Measurements from ENCODE around the gene SMIM33. TPM values are rescaled to one million over a fixed set of nuclear protein-coding genes. Genes with fewer than 3 reads are reported as not detected.
A peak's percentile ranks its signal among the peaks of the same experiment; 100 is the strongest.

SMIM33 gene
- total and polyA plus RNA-seq, 10 of the 15 experiments (the other 5 are each of a cell fraction or from before 2014, with no cell fraction given), result 0.03 to 0.25 (median 0.07) TPM; not detected in 4

GRCh38 chr5:139457653-139458306 lies 13.0 kb upstream of the SMIM33 start (continued):
- TF ChIP-seq, protein P1, sequence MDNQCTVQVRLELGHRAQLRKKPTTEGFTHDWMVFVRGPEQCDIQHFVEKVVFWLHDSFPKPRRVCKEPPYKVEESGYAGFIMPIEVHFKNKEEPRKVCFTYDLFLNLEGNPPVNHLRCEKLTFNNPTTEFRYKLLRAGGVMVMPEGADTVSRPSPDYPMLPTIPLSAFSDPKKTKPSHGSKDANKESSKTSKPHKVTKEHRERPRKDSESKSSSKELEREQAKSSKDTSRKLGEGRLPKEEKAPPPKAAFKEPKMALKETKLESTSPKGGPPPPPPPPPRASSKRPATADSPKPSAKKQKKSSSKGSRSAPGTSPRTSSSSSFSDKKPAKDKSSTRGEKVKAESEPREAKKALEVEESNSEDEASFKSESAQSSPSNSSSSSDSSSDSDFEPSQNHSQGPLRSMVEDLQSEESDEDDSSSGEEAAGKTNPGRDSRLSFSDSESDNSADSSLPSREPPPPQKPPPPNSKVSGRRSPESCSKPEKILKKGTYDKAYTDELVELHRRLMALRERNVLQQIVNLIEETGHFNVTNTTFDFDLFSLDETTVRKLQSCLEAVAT (IDR thresholded peaks at IDR 0.05), result peak; percentile 61
- TF ChIP-seq, protein P2, sequence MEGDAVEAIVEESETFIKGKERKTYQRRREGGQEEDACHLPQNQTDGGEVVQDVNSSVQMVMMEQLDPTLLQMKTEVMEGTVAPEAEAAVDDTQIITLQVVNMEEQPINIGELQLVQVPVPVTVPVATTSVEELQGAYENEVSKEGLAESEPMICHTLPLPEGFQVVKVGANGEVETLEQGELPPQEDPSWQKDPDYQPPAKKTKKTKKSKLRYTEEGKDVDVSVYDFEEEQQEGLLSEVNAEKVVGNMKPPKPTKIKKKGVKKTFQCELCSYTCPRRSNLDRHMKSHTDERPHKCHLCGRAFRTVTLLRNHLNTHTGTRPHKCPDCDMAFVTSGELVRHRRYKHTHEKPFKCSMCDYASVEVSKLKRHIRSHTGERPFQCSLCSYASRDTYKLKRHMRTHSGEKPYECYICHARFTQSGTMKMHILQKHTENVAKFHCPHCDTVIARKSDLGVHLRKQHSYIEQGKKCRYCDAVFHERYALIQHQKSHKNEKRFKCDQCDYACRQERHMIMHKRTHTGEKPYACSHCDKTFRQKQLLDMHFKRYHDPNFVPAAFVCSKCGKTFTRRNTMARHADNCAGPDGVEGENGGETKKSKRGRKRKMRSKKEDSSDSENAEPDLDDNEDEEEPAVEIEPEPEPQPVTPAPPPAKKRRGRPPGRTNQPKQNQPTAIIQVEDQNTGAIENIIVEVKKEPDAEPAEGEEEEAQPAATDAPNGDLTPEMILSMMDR (IDR thresholded peaks at IDR 0.05 in 2 of 3, conservative IDR thresholded peaks at IDR 0.05 in 1 of 3; ENCODE audit: control insufficient read depth in 2 of 3, extremely low read depth in 1 of 3, insufficient read depth in 1 of 3, low read depth in 3 of 3, low read length in 3 of 3), result peak in 2 of 3 experiments; percentile 4 to 18; a peak in 2 of 6 replicates
- TF ChIP-seq PAX5 (IDR thresholded peaks at IDR 0.05; ENCODE audit: borderline replicate concordance, low read depth, low read length), result peak; percentile 51; the same call in 1 of the 2 replicates

DNA sequence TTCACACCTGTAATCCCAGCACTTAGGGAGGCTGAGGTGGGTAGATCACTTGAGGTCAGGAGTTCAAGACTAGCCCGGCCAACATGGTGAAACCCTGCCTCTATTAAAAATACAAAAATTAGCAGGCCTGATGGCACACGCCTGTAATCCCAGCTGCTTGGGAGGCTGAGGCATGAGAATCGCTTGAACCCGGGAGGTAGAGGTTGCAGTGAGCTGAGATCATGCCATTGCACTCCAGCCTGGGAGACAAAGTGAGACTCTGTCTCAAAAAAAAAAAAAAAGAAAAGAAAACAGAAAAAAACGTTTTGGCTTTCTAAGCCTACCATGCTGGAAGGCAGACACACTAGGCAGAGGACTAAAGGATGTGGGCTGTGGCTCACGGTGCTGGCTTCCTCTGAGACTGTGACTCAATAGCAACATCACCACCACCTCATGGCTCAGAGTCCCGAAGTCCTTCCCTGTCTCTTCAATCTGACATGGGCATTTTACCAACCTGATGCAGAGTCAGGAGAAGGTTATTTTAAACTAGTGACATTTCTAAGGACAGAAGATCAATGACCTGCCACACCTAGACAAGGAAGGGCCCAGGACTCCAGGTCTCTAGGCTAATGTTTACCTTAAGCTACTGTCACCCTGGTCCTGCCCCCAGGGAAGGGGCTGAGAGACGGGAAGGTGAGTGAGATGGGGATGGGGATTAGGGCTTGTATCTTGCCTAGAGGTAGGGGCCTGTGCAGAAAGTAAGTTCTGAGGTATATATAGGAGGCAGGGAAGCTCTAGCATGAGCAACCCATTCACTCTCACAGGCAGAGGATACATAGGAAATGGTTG lies 12.0 kb upstream of the SMIM33 start:
- RAD21 ChIA-PET (ENCODE audit: unreplicated experiment), result interaction anchor here (0.7 to 4.0 kb wide), 17 partner anchors 11 to 217 kb away, joined by 3 to 47 read pairs (median 7); partner anchors contain the start of genes DNAJC18, SMIM33 and STING1
- TF ChIP-seq SPI1 (IDR thresholded peaks at IDR 0.05; ENCODE audit: borderline replicate concordance, insufficient read depth, low read depth, low read length) (peak; percentile 15; the same call in 1 of the 2 replicates), DPF2 (IDR thresholded peaks at IDR 0.05) (no peak), PAX5 (IDR thresholded peaks at IDR 0.05; ENCODE audit: borderline replicate concordance, low read depth, low read length) (peak; percentile 27; the same call in 1 of the 2 replicates), PRDM15 (CRISPR knock-in tag; IDR thresholded peaks at IDR 0.05) (no peak), POLR2A (IDR thresholded peaks at IDR 0.05; ENCODE audit: low read depth, low read length) (no peak), ZNF622 (IDR thresholded peaks at IDR 0.05) (no peak)
- TF ChIP-seq, protein P3, sequence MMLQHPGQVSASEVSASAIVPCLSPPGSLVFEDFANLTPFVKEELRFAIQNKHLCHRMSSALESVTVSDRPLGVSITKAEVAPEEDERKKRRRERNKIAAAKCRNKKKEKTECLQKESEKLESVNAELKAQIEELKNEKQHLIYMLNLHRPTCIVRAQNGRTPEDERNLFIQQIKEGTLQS (IDR thresholded peaks at IDR 0.05; ENCODE audit: borderline replicate concordance, extremely low read depth, low read depth, low read length), result no peak

More for the DNA sequence above, 12.0 kb upstream of the SMIM33 start:
- 8% methylated on average over 8 of the region's 8 CpGs for WGBS (ENCODE audit: insufficient coverage, insufficient replicate concordance, low lambda C conversion rate, missing lambda C conversion rate)
- Histone ChIP-seq H3K36me3 (ENCODE audit: control insufficient read depth in 2 of 2, insufficient read depth in 2 of 2, low read length in 1 of 2) (no peaks in the 10 kb centered on the region), H3K79me2 (ENCODE audit: control insufficient read depth, insufficient read depth, low read length) (no peaks in the 10 kb centered on the region), H3K4me1 (ENCODE audit: control insufficient read depth, insufficient read depth, low read length) (peaks cover 45% of the 10 kb centered on the region), H3K4me3 (no peak overlapping the region), H3K4me2 (ENCODE audit: control insufficient read depth, insufficient read depth) (peak overlapping the region; percentile 88), H4K20me1 (ENCODE audit: control insufficient read depth, insufficient read depth) (no peaks in the 10 kb centered on the region), H3K9ac (ENCODE audit: control insufficient read depth, insufficient read depth, low read length) (peak overlapping the region; percentile 33), H3K27ac (ENCODE audit: control insufficient read depth, insufficient read depth) (peak overlapping the region; percentile 93), H3K27me3 (replicated peaks in 1 of 2; ENCODE audit: control insufficient read depth in 2 of 2, insufficient read depth in 2 of 2, low read length in 1 of 2) (no peaks in the 10 kb centered on the region), H2AFZ (ENCODE audit: control insufficient read depth, low read depth, low read length) (peak overlapping the region; percentile 55), H3K9me3 (replicated peaks; ENCODE audit: control insufficient read depth, insufficient read depth, low read length) (no peaks in the 10 kb centered on the region)
- POLR2A ChIA-PET, result interaction anchor here (0.6 to 3.6 kb wide), 14 partner anchors 11 to 189 kb away, joined by 3 to 53 read pairs (median 4); partner anchors contain the start of gene DNAJC18
- in situ Hi-C loops (cut with MboI), result no loop called here
- CTCF ChIA-PET, result interaction anchor here (0.6 to 4.4 kb wide), 8 partner anchors 14 to 113 kb away, joined by 3 to 39 read pairs (median 18); partner anchors contain the start of genes DNAJC18 and STING1
- ATAC-seq (peak; percentile 70), FAIRE-seq (peak; percentile 13), DNase-seq (ENCODE audit: low read depth, low spot score) (peak; percentile 60)
- SMC1A ChIA-PET (ENCODE audit: uncharacterized antibody, unreplicated experiment), result interaction anchor here (0.6 to 4.1 kb wide), 15 partner anchors 9 to 235 kb away, joined by 3 to 32 read pairs (median 5); partner anchors contain the start of genes SMIM33 and STING1
- TSS peak; percentile 88 for BruUV-seq (replicated peaks)
- intact Hi-C loops (cut with micrococcal nuclease; ENCODE audit: unreplicated experiment), result loop anchor here (1.0 to 5.0 kb wide), 3 partner anchors 19 to 204 kb away; partner anchors contain the start of genes DNAJC18 and STING1

Data from GM12878 (cell line).